Peyer's patch (tissue), 4 donors: ENCODE data around the gene LPIN1. TPM values are rescaled to one million over a fixed set of nuclear protein-coding genes. Genes with fewer than 3 reads are reported as not detected.

Source experiments
- DNase-seq, 3 donors: peaks; one replicate each; pipeline ENCODE4 v3.0.0-alpha.2; 2017 to 2019
- H3K27ac ChIP-seq, 4 donors: fragments of 200-600 bp; sonication (generic); one replicate each; pipeline ENCODE4 v1.5.1; 2016 to 2019
- H3K27me3 ChIP-seq, 2 donors: fragments of 200-600 bp; sonication (generic); one replicate each; pipeline ENCODE4 v1.5.1; 2019
- H3K36me3 ChIP-seq, 3 donors: fragments of 200-600 bp; sonication (generic); one replicate each; pipeline ENCODE4 v1.5.1; 2016 to 2019
- H3K4me1 ChIP-seq, 4 donors: fragments of 200-600 bp; sonication (generic); one replicate each; pipeline ENCODE4 v1.5.1; 2016 to 2019
- H3K4me3 ChIP-seq, 4 donors: fragments of 200-600 bp; sonication (generic); 1 replicate in 3 of 4; 2 replicates in 1 of 4; pipeline ENCODE4 v1.5.1; 2016 to 2019; ENCODE audit warnings: mild to moderate bottlenecking in 1 of 4
- H3K9me3 ChIP-seq, 4 donors: fragments of 200-600 bp; sonication (generic); one replicate each; pipeline ENCODE4 v1.5.1; 2016 to 2019; ENCODE audit warnings: mild to moderate bottlenecking in 1 of 4
- POLR2A ChIP-seq, 2 donors: fragments of 450-650 bp; IDR thresholded peaks; one replicate each; pipeline ENCODE4 v1.5.1; 2017; ENCODE audit warnings: antibody characterized with exemption in 2 of 2, mild to moderate bottlenecking in 2 of 2, moderate library complexity in 2 of 2
- total RNA-seq, 4 donors: library from RNA; depleted of rRNA; stranded (reverse); fragments of >200 nt; gene quantifications; one replicate each; pipeline ENCODE4 v1.1.0, GENCODE V29; 2016
- TF ChIP-seq, protein P1 (sequence below), 6 experiments: fragments of 450-650 bp in 4 of 6; fragments of 200-600 bp in 2 of 6; sonication (generic) in 1 of 6; IDR thresholded peaks; one replicate each; pipeline ENCODE4 v1.5.1; 2017 to 2019; ENCODE audit warnings: antibody characterized with exemption in 6 of 6, mild to moderate bottlenecking in 3 of 6, moderate library complexity in 1 of 6

The LPIN1 gene
- total RNA-seq, 4 donors from 2014 or later: 28.7 to 69.3 (median 44.0) TPM

DNA sequence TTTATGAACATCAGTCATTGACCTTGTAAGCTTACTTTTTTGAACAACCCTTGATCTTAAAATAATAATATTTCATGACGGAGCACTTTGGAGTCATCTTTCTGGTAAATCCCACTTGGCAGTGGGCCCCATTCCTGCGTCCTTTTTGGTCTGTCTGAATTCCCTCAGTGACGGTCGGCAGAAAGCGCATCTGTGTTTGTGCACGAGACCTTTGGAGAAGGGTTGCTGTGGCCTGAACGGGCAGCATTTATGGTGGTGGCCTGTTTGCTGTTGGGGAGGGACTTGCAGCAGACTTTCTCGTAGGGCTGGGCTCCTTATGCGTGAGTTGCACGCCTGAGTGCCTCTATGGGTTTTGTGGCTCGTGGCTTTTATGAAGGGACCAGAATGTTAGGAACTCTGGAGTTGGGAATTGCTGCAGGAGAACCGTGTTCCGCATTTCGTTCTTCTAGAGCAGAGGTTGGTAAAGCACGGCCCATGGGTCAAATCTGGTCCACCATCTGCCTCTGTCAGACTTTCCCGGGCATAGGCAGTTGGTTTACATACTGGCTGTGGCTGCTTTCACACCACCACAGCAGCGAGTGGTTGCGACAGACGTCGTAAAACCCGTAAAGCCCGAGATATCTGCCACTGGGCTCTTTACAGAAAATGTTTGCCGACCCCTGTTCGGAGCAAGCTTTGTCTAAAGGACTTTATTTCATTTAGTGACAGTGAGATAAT is 30.8 kb downstream of the LPIN1 start:
- Histone ChIP-seq H3K9me3 (no peaks in the 10 kb centered on the region), H3K27ac (peak overlapping the region in 1 of 4 donors; percentile 3), H3K4me1 (peaks cover 0 to 14% (median 3%) of the 10 kb centered on the region in 4 donors), H3K27me3 (no peaks in the 10 kb centered on the region), H3K4me3 (no peak overlapping the region), H3K36me3 (peaks cover 0 to 49% (median 3%) of the 10 kb centered on the region in 3 donors)
- no peak for DNase-seq
- no peak for TF ChIP-seq POLR2A (IDR thresholded peaks at IDR 0.05)
- TF ChIP-seq, protein P1, sequence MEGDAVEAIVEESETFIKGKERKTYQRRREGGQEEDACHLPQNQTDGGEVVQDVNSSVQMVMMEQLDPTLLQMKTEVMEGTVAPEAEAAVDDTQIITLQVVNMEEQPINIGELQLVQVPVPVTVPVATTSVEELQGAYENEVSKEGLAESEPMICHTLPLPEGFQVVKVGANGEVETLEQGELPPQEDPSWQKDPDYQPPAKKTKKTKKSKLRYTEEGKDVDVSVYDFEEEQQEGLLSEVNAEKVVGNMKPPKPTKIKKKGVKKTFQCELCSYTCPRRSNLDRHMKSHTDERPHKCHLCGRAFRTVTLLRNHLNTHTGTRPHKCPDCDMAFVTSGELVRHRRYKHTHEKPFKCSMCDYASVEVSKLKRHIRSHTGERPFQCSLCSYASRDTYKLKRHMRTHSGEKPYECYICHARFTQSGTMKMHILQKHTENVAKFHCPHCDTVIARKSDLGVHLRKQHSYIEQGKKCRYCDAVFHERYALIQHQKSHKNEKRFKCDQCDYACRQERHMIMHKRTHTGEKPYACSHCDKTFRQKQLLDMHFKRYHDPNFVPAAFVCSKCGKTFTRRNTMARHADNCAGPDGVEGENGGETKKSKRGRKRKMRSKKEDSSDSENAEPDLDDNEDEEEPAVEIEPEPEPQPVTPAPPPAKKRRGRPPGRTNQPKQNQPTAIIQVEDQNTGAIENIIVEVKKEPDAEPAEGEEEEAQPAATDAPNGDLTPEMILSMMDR (IDR thresholded peaks at IDR 0.05): no peak

DNA sequence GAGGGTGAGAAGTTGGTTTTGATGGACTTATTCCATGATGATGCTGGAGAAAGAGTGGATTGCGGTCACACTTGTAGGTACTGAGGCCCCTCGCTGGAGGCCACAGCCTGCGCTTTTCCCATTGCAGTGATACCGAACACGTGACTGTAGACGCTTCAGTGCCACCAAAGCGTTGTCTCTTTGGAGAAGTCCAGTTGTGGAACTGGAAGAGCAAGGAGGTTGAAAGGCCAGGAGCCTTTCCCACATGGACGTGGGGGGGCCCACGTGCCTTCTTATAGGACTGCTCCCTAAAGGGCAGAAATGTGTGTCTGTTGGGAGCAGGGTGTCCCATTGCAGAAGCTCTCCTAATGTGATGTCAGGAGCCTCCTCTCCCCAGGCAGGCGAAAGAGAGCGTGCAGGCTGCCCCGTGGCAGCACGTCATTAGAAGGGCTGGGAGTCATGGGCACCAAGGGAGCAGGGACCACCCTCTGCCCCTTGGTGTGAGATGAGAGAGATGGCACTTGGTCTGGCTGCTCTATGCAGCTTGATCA is 31.5 kb downstream of the LPIN1 start:
- Histone ChIP-seq H3K27ac (peak overlapping the region in 2 of 4 donors; percentile 2 to 44), H3K27me3 (no peaks in the 10 kb centered on the region), H3K36me3 (peaks cover 0 to 52% (median 3%) of the 10 kb centered on the region in 3 donors), H3K4me1 (peaks cover 0 to 14% (median 3%) of the 10 kb centered on the region in 4 donors), H3K4me3 (no peak overlapping the region), H3K9me3 (no peaks in the 10 kb centered on the region)
- no peak for DNase-seq
- no peak for TF ChIP-seq POLR2A (IDR thresholded peaks at IDR 0.05)

DNA sequence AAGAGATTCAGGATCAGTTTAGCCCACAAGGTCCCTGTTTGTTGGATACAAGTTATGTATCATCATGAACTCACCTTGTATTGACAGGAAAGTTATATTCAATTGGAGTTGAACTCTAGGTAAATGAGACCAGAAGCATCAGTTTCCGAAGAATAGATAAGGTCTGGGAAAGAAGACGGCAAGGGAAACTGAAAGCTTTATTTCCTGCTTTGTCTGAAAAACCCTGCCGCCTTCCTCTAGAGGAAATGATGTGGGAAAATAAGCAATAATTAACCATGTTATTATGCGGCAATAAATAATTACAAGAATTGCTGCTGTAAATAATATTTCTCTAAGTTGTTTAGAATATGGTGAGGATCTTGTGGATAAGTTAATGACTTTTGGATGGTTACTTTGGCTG is 32.0 kb downstream of the LPIN1 start:
- no peak overlapping the region for H3K4me3 ChIP-seq
- no peak for DNase-seq
- H3K4me1 ChIP-seq: peaks cover 0 to 14% (median 3%) of the 10 kb centered on the region in 4 donors
- H3K27me3 ChIP-seq: no peaks in the 10 kb centered on the region
- peaks cover 0 to 52% (median 3%) of the 10 kb centered on the region in 3 donors for H3K36me3 ChIP-seq
- H3K27ac ChIP-seq: peak overlapping the region in 3 of 4 donors; percentile 2 to 44 (median 33)
- no peaks in the 10 kb centered on the region for H3K9me3 ChIP-seq
- TF ChIP-seq, protein P1 (IDR thresholded peaks at IDR 0.05): no peak
- no peak for TF ChIP-seq POLR2A (IDR thresholded peaks at IDR 0.05)

DNA sequence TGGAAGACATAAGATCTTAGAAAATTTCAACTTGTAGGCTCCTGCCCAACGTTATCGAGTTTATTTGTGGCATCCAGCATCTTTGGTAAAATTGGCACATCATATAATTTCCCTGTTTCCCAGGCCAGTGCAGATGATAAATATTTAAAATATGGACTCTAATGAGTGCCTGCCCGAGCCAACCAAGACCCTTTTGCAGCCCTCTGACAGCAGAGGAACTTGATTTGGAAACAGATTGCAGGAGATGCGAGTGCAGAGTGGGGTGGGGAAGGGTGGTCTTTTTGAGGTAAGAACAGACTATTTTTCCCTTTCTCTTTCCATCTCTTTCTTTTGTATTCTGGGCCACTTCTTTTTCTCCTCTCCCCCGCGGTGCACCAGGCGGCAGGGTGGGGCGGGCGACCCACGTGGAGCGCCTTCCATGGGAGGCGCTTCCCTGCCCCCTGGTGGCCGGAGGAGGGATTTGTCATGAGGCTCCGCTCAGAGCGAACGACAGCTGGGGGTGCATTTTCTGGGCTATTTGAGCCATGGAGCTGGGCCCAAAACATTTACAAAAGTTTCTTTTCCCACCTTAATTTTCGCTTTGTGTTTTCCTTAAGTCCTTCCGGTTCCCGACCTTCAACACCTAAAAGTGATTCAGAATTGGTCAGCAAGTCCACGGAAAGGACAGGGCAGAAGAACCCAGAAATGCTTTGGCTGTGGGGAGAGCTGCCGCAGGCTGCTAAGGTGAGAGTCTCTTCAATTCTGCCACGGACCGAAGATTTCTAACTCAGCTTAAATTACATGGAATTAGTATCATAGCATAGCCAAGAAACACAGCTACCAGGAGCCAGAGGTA is 32.7 kb downstream of the LPIN1 start:
- Histone ChIP-seq H3K9me3 (no peaks in the 10 kb centered on the region), H3K27ac (peak overlapping the region in 3 of 4 donors; percentile 2 to 33 (median 33)), H3K36me3 (peaks cover 0 to 52% (median 0%) of the 10 kb centered on the region in 3 donors), H3K27me3 (no peaks in the 10 kb centered on the region), H3K4me1 (peaks cover 0 to 14% (median 3%) of the 10 kb centered on the region in 4 donors), H3K4me3 (peak overlapping the region in 2 of 4 donors; percentile 13 to 33)
- peak; percentile 85 to 93 (median 85) for DNase-seq
- TF ChIP-seq, protein P1 (IDR thresholded peaks at IDR 0.05): peak; percentile 96 to 98 (median 96)
- TF ChIP-seq POLR2A (IDR thresholded peaks at IDR 0.05): no peak

DNA sequence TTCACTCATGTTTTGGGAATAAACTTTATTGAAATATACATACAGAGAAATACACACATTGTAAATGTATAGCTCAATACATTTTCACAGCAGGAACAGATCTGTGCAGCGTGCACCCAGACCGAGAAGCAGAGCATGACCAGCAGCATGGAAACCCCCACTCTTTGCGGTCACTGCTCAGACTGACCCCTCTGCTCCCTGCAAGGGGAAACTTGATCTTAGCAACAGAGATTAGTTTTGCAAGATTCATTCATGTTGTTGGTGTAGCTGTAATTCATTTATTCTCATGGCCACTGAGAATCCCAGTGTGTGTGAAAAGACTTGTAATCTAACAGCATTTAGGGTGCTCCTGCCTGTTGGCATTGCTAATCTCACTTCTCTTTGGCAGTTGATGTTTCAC is 35.2 kb downstream of the LPIN1 start:
- H3K36me3 ChIP-seq: peaks cover 0 to 63% (median 0%) of the 10 kb centered on the region in 3 donors
- no peaks in the 10 kb centered on the region for H3K9me3 ChIP-seq
- H3K4me1 ChIP-seq: peaks cover 0 to 14% (median 3%) of the 10 kb centered on the region in 4 donors
- DNase-seq: no peak
- no peak overlapping the region for H3K27ac ChIP-seq
- no peaks in the 10 kb centered on the region for H3K27me3 ChIP-seq
- no peak for TF ChIP-seq POLR2A (IDR thresholded peaks at IDR 0.05)
- TF ChIP-seq, protein P1 (IDR thresholded peaks at IDR 0.05): no peak
- no peak overlapping the region for H3K4me3 ChIP-seq
